Caco-2 (cell line): ENCODE results near the gene TMSB10. TPM values are rescaled to one million over a fixed set of nuclear protein-coding genes. Genes with fewer than 3 reads are reported as not detected.

ENCODE experiments used
- BruUV-seq: library from RNA; stranded (reverse); fragments of 400-500 nt; replicated peaks from 2 replicates; lab custom pipeline; 2021; lab: Mats Ljungman, UMichigan
- CTCF ChIA-PET: fragments of 300-600 bp; sonication (Branson Sonifier 250); formaldehyde crosslinking; loops from one replicate; lab custom pipeline; 2022; ENCODE audit warnings: antibody characterized with exemption; lab: Charles Lee
- POLR2A ChIA-PET: fragments of 300-600 bp; sonication (Branson Sonifier 250); formaldehyde crosslinking; loops from one replicate; lab custom pipeline; 2022; ENCODE audit warnings: antibody characterized with exemption; lab: Charles Lee
- DNase-seq, 2 experiments: peaks; one replicate each; pipeline versions ENCODE4 v3.0.0 to v3.0.0-alpha.2; 2020 to 2022
- H3K27me3 ChIP-seq: replicated peaks from 2 replicates; pipeline ENCODE4 v1.6.0; 2011; ENCODE audit warnings: low read length; ENCODE audit not compliant: control insufficient read depth, insufficient read depth
- H3K36me3 ChIP-seq: 2 replicates; pipeline ENCODE4 v1.5.1; 2011; ENCODE audit warnings: low read length; ENCODE audit not compliant: control insufficient read depth, insufficient read depth
- H3K4me1 ChIP-seq: fragments of 250-450 bp; sonication (Bioruptor Pico); 2 replicates; pipeline ENCODE4 v1.5.1; 2020; ENCODE audit warnings: mild to moderate bottlenecking
- H3K4me3 ChIP-seq: 2 replicates; pipeline ENCODE4 v1.5.1; 2011; ENCODE audit warnings: low read depth, mild to moderate bottlenecking, control low read depth, low read length
- H3K9me3 ChIP-seq: fragments of 250-450 bp; sonication (Bioruptor Pico); 2 replicates; pipeline ENCODE4 v1.5.1; 2020; ENCODE audit warnings: mild to moderate bottlenecking, moderate library complexity
- H3K27ac Mint-ChIP-seq: one replicate; pipeline ENCODE4 v1.8.0; 2022; ENCODE audit warnings: mixed read lengths; ENCODE audit not compliant: unreplicated experiment
- H3K27me3 Mint-ChIP-seq: one replicate; pipeline ENCODE4 v1.8.0; 2022; ENCODE audit warnings: mixed read lengths; ENCODE audit not compliant: insufficient read depth, unreplicated experiment
- H3K36me3 Mint-ChIP-seq: one replicate; pipeline ENCODE4 v1.8.0; 2022; ENCODE audit warnings: mild to moderate bottlenecking, mixed read lengths; ENCODE audit not compliant: insufficient read depth, unreplicated experiment
- H3K4me1 Mint-ChIP-seq: one replicate; pipeline ENCODE4 v1.8.0; 2022; ENCODE audit warnings: low read depth, mixed read lengths; ENCODE audit not compliant: unreplicated experiment
- H3K4me3 Mint-ChIP-seq: one replicate; pipeline ENCODE4 v1.8.0; 2022; ENCODE audit warnings: mild to moderate bottlenecking, moderate library complexity, mixed read lengths; ENCODE audit not compliant: unreplicated experiment
- H3K9me3 Mint-ChIP-seq: one replicate; pipeline ENCODE4 v1.8.0; 2022; ENCODE audit warnings: mixed read lengths; ENCODE audit not compliant: unreplicated experiment
- CTCF ChIP-seq, 2 experiments: fragments of 200-600 bp in 1 of 2; IDR thresholded peaks; 1 replicate in 1 of 2; 2 replicates in 1 of 2; pipeline versions ENCODE4 v1.5.1 to v1.8.0; 2011 to 2022; ENCODE audit warnings: antibody characterized with exemption in 1 of 2, control low read depth in 1 of 2, inconsistent platforms in 1 of 2, low read depth in 1 of 2, low read length in 1 of 2, mild to moderate bottlenecking in 1 of 2, moderate library complexity in 1 of 2; ENCODE audit not compliant: insufficient read depth in 1 of 2, severe bottlenecking in 1 of 2, unreplicated experiment in 1 of 2
- intact Hi-C: fragments of 100-400 bp; cut with micrococcal nuclease; formaldehyde crosslinking; loops from one replicate; pipeline ENCODE4 v1.10.0; 2022; ENCODE audit not compliant: unreplicated experiment
- total RNA-seq: library from RNA; stranded (reverse); gene quantifications from 2 replicates; pipeline ENCODE4 v1.2.3, GENCODE V29; 2022

The TMSB10 gene
- total RNA-seq, 1 experiment from 2014 or later: 1,258 TPM

- Mint-ChIP-seq H3K27ac (no peak overlapping the region), H3K36me3 (no peaks in the 10 kb centered on the region), H3K4me3 (no peak overlapping the region), H3K4me1 (no peaks in the 10 kb centered on the region), H3K9me3 (peaks cover 15% of the 10 kb centered on the region), H3K27me3 (peaks cover 3% of the 10 kb centered on the region)
- no peaks in the 10 kb centered on the region for H3K4me1 ChIP-seq
- intact Hi-C loops: no loop called here
- H3K9me3 ChIP-seq: no peaks in the 10 kb centered on the region
- no TSS peak for BruUV-seq
- H3K4me3 ChIP-seq: no peak overlapping the region
- no peak for TF ChIP-seq CTCF (IDR thresholded peaks at IDR 0.05; ENCODE audit: insufficient read depth in 1 of 2, low read depth in 1 of 2, low read length in 1 of 2, severe bottlenecking in 1 of 2, unreplicated experiment in 1 of 2)
- DNase-seq: no peak
- no peaks in the 10 kb centered on the region for H3K36me3 ChIP-seq
- no peaks in the 10 kb centered on the region; the same call in 1 of the 2 replicates for H3K27me3 ChIP-seq
- ChIA-PET CTCF (no interaction called here), POLR2A (no interaction called here)
Measured at GRCh38 chr2:84856787-84857186, 48.7 kb upstream of the TMSB10 start.

DNA sequence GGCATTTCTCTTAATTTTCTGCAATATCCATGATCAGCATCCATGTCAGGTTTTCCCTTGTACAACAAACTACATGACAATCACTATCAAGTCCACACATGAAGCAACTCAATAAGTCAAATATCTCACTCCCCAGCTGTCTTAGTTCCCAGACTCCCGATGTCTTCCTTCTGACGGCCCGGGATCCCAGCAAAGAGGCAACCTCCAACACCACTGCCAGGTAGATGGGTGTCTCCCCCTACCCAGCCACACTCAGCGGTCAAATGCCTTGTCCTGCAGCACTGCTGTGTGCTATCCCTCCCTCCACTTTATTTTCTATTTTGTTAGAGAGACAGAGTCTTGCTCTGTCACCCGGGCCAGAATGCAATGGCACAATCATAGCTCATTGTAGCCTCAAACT lies 47.9 kb upstream of the TMSB10 start:
- H3K4me3 ChIP-seq: no peak overlapping the region
- H3K27me3 ChIP-seq: no peaks in the 10 kb centered on the region; the same call in 1 of the 2 replicates
- intact Hi-C loops: no loop called here
- Mint-ChIP-seq H3K9me3 (peaks cover 10% of the 10 kb centered on the region), H3K4me3 (no peak overlapping the region), H3K27ac (no peak overlapping the region), H3K4me1 (no peaks in the 10 kb centered on the region), H3K36me3 (no peaks in the 10 kb centered on the region), H3K27me3 (peaks cover 3% of the 10 kb centered on the region)
- no peak for TF ChIP-seq CTCF (IDR thresholded peaks at IDR 0.05; ENCODE audit: insufficient read depth in 1 of 2, low read depth in 1 of 2, low read length in 1 of 2, severe bottlenecking in 1 of 2, unreplicated experiment in 1 of 2)
- BruUV-seq: no TSS peak
- ChIA-PET CTCF (interaction anchor here (0.9 kb wide), 1 partner anchor 25 kb away, joined by 3 read pairs; no protein-coding TSS in a partner anchor), POLR2A (interaction anchor here (0.5 kb wide), 1 partner anchor 73 kb away, joined by 3 read pairs; no protein-coding TSS in a partner anchor)
- H3K9me3 ChIP-seq: no peaks in the 10 kb centered on the region
- no peaks in the 10 kb centered on the region for H3K36me3 ChIP-seq
- no peak for DNase-seq
- H3K4me1 ChIP-seq: no peaks in the 10 kb centered on the region

GRCh38 chr2:84858123-84858522 lies 47.3 kb upstream of the TMSB10 start:
- peak in 1 of 2 experiments; percentile 1 for TF ChIP-seq CTCF (IDR thresholded peaks at IDR 0.05; ENCODE audit: insufficient read depth in 1 of 2, low read depth in 1 of 2, low read length in 1 of 2, severe bottlenecking in 1 of 2, unreplicated experiment in 1 of 2)
- peaks cover 3% of the 10 kb centered on the region for H3K27me3 Mint-ChIP-seq
- Histone ChIP-seq H3K4me3 (no peak overlapping the region), H3K36me3 (no peaks in the 10 kb centered on the region), H3K9me3 (no peaks in the 10 kb centered on the region), H3K4me1 (no peaks in the 10 kb centered on the region), H3K27me3 (no peaks in the 10 kb centered on the region; the same call in 1 of the 2 replicates)
- H3K4me1 Mint-ChIP-seq: no peaks in the 10 kb centered on the region
- DNase-seq: no peak
- H3K4me3 Mint-ChIP-seq: no peak overlapping the region
- no TSS peak for BruUV-seq
- no peaks in the 10 kb centered on the region for H3K36me3 Mint-ChIP-seq
- peaks cover 5% of the 10 kb centered on the region for H3K9me3 Mint-ChIP-seq
- POLR2A ChIA-PET: interaction anchor here (0.5 kb wide), 1 partner anchor 72 kb away, joined by 3 read pairs; no protein-coding TSS in a partner anchor
- CTCF ChIA-PET: interaction anchor here (0.6 to 0.9 kb wide), 2 partner anchors 24 to 207 kb away, joined by 3 to 4 read pairs; no protein-coding TSS in a partner anchor
- intact Hi-C loops: no loop called here
- H3K27ac Mint-ChIP-seq: no peak overlapping the region
